Retina (tissue), 1 donor: ENCODE data around the gene THEMIS.
"Not testable (repeated sequence)": the region's sequence is repeated elsewhere in the genome, so short reads cannot be mapped to it uniquely, and the experiment has no call there.

Experiments used
- DNase-seq: peaks from one replicate; pipeline ENCODE4 v3.0.0-alpha.2; 2016

THEMIS gene

GRCh38 chr6:127716465-127716864 is 184.4 kb downstream of the THEMIS start:
- no peak for DNase-seq

GRCh38 chr6:127710668-127711067 is 190.2 kb downstream of the THEMIS start:
- DNase-seq, result no peak

- no peak for DNase-seq
Measured at GRCh38 chr6:127706216-127706615, 194.6 kb downstream of the THEMIS start.

- no peak for DNase-seq
Measured at GRCh38 chr6:127695108-127695507, 205.8 kb downstream of the THEMIS start.

GRCh38 chr6:127691146-127691545 is 209.7 kb downstream of the THEMIS start:
- no peak for DNase-seq

GRCh38 chr6:127690588-127690987 is 210.3 kb downstream of the THEMIS start:
- DNase-seq, result no peak

GRCh38 chr6:127690092-127690491 is 210.8 kb downstream of the THEMIS start:
- no peak for DNase-seq

- DNase-seq, result not testable (repeated sequence)
Measured at GRCh38 chr6:127687490-127687889, 213.4 kb downstream of the THEMIS start.

- DNase-seq, result no peak
Measured at GRCh38 chr6:127686084-127686483, 214.8 kb downstream of the THEMIS start.

- DNase-seq, result no peak
Measured at GRCh38 chr6:127684501-127684900, 216.4 kb downstream of the THEMIS start.
